ENCODE data around the gene GMDS.

Gene GMDS

DNA sequence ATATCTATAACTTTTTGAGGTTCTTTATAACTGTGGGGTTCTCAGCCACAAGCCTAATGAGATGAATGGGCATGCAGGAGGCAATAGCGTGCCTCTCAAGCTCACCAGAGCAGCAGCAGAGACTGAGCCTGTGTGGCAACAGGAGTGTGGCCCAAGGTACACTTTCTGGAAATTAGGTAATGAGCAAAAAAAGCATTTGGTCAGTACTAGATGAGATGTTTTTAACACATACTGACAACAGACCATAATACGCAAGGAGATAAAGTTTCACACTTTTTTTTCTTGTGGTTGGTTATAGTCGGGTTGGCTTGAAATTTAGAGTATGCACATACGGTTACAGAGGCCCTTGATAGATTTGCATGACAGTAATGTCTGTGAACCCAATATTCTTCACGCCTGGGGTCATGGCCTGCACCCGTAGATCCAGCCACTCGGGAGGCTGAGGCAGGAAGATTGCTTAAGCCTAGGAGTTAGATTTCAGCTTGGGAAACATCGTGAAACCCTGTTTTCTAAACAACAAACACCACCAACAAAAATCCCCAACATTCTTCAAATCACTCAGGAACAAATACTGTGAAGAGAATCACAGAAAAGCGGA is 300.1 kb downstream of the GMDS start:
- H3K9me3 ChIP-seq (ENCODE audit: insufficient read depth, low read depth, low read length): no peaks in the 10 kb centered on the region
- no peak overlapping the region for H3K9ac ChIP-seq (ENCODE audit: low read depth, low read length, poor library complexity, severe bottlenecking)
- no peak overlapping the region for H3K4me2 ChIP-seq (ENCODE audit: low read depth, low read length, poor library complexity, severe bottlenecking)
- no peaks in the 10 kb centered on the region for H3F3A ChIP-seq (ENCODE audit: low read depth)
- no peak overlapping the region for H3K4me3 ChIP-seq (ENCODE audit: low read length, poor library complexity, severe bottlenecking)
- no peaks in the 10 kb centered on the region for H3K9me2 ChIP-seq (replicated peaks; ENCODE audit: low read depth, low read length)
- H3K27me3 ChIP-seq (ENCODE audit: insufficient read depth, low read length, poor library complexity, severe bottlenecking): no peaks in the 10 kb centered on the region
- no peaks in the 10 kb centered on the region for H3K79me2 ChIP-seq (ENCODE audit: insufficient read depth, low read length)
- H3K36me3 ChIP-seq (ENCODE audit: insufficient read depth, low read length): no peaks in the 10 kb centered on the region
- no peaks in the 10 kb centered on the region for H4K20me1 ChIP-seq (ENCODE audit: insufficient read depth, low read length, poor library complexity, severe bottlenecking)
- TF ChIP-seq, protein P1, sequence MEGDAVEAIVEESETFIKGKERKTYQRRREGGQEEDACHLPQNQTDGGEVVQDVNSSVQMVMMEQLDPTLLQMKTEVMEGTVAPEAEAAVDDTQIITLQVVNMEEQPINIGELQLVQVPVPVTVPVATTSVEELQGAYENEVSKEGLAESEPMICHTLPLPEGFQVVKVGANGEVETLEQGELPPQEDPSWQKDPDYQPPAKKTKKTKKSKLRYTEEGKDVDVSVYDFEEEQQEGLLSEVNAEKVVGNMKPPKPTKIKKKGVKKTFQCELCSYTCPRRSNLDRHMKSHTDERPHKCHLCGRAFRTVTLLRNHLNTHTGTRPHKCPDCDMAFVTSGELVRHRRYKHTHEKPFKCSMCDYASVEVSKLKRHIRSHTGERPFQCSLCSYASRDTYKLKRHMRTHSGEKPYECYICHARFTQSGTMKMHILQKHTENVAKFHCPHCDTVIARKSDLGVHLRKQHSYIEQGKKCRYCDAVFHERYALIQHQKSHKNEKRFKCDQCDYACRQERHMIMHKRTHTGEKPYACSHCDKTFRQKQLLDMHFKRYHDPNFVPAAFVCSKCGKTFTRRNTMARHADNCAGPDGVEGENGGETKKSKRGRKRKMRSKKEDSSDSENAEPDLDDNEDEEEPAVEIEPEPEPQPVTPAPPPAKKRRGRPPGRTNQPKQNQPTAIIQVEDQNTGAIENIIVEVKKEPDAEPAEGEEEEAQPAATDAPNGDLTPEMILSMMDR (conservative IDR thresholded peaks at IDR 0.05; ENCODE audit: low read length): no peak
- no peak for TF ChIP-seq EZH2phosphoT487 (IDR thresholded peaks at IDR 0.05; ENCODE audit: borderline replicate concordance)
- H3K4me1 ChIP-seq (ENCODE audit: insufficient read depth, low read length, poor library complexity, severe bottlenecking): peaks cover 5% of the 10 kb centered on the region
- H2AFZ ChIP-seq (ENCODE audit: low read length): no peak overlapping the region

DNA sequence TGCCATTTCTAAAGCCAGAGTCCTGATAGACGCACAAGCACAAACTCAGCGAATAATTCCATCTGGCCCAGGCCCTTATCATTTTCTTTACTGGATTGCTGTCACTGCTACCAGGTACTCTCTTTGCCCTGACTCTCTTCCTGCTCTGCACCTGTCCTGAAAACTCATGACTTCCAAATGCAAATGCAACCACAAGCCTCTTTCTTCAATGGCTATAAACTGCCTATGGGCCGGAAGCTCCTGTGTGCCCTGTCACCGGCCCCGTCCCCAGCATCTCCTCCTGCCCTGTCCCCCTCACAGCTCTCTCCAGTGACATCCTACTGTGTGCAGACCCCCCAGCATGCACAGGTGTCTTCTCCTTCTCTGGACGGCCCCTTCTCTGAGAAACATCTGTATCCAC is 302.6 kb downstream of the GMDS start:
- Histone ChIP-seq H3K27me3 (ENCODE audit: insufficient read depth, low read length, poor library complexity, severe bottlenecking) (no peaks in the 10 kb centered on the region), H3K9ac (ENCODE audit: low read depth, low read length, poor library complexity, severe bottlenecking) (no peak overlapping the region), H3K4me3 (ENCODE audit: low read length, poor library complexity, severe bottlenecking) (no peak overlapping the region), H2AFZ (ENCODE audit: low read length) (no peak overlapping the region), H3F3A (ENCODE audit: low read depth) (no peaks in the 10 kb centered on the region), H3K79me2 (ENCODE audit: insufficient read depth, low read length) (no peaks in the 10 kb centered on the region), H3K36me3 (ENCODE audit: insufficient read depth, low read length) (no peaks in the 10 kb centered on the region), H3K9me2 (replicated peaks; ENCODE audit: low read depth, low read length) (no peaks in the 10 kb centered on the region), H3K4me2 (ENCODE audit: low read depth, low read length, poor library complexity, severe bottlenecking) (no peak overlapping the region), H4K20me1 (ENCODE audit: insufficient read depth, low read length, poor library complexity, severe bottlenecking) (no peaks in the 10 kb centered on the region), H3K4me1 (ENCODE audit: insufficient read depth, low read length, poor library complexity, severe bottlenecking) (peaks cover 9% of the 10 kb centered on the region), H3K9me3 (ENCODE audit: insufficient read depth, low read depth, low read length) (no peaks in the 10 kb centered on the region)
- no peak for TF ChIP-seq EZH2phosphoT487 (IDR thresholded peaks at IDR 0.05; ENCODE audit: borderline replicate concordance)
- TF ChIP-seq, protein P1 (conservative IDR thresholded peaks at IDR 0.05; ENCODE audit: low read length): no peak

DNA sequence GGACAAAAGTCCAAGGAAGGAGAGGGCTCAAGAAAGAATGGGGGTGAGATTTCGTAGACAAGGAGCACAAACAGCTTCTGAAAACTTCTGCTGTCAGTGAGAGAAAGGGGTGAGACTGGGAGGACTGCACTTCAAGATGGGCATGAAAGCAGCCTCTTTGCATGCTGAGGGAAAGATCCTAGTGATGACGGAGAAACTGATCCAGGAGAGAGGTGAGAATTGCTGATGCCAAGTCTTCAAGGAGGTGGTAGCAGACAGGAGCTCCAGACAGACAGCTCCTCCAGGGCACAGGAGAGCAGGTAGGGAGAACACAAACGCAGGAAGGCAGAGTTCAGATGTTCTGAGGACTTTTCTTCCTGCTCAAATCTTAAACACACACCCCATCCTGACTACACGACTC is 303.9 kb downstream of the GMDS start:
- Histone ChIP-seq H3K4me3 (ENCODE audit: low read length, poor library complexity, severe bottlenecking) (no peak overlapping the region), H3K36me3 (ENCODE audit: insufficient read depth, low read length) (no peaks in the 10 kb centered on the region), H4K20me1 (ENCODE audit: insufficient read depth, low read length, poor library complexity, severe bottlenecking) (no peaks in the 10 kb centered on the region), H3K9me2 (replicated peaks; ENCODE audit: low read depth, low read length) (no peaks in the 10 kb centered on the region), H3K9me3 (ENCODE audit: insufficient read depth, low read depth, low read length) (no peaks in the 10 kb centered on the region), H3K79me2 (ENCODE audit: insufficient read depth, low read length) (no peaks in the 10 kb centered on the region), H3F3A (ENCODE audit: low read depth) (no peaks in the 10 kb centered on the region), H3K27me3 (ENCODE audit: insufficient read depth, low read length, poor library complexity, severe bottlenecking) (no peaks in the 10 kb centered on the region), H3K9ac (ENCODE audit: low read depth, low read length, poor library complexity, severe bottlenecking) (no peak overlapping the region), H2AFZ (ENCODE audit: low read length) (no peak overlapping the region), H3K4me2 (ENCODE audit: low read depth, low read length, poor library complexity, severe bottlenecking) (no peak overlapping the region), H3K4me1 (ENCODE audit: insufficient read depth, low read length, poor library complexity, severe bottlenecking) (peaks cover 9% of the 10 kb centered on the region)
- TF ChIP-seq, protein P1 (conservative IDR thresholded peaks at IDR 0.05; ENCODE audit: low read length): no peak
- no peak for TF ChIP-seq EZH2phosphoT487 (IDR thresholded peaks at IDR 0.05; ENCODE audit: borderline replicate concordance)

Data from Loucy (cell line).